Ramos (cell line): ENCODE results near the gene PQBP1.

Experiments
- in situ Hi-C: fragments of 300-500 bp; cut with MboI; formaldehyde crosslinking; loops from one replicate; pipeline ENCODE4 v1.14.3; 2022; ENCODE audit warnings: low sequenced_read_pairs; ENCODE audit not compliant: unreplicated experiment

Gene PQBP1

DNA sequence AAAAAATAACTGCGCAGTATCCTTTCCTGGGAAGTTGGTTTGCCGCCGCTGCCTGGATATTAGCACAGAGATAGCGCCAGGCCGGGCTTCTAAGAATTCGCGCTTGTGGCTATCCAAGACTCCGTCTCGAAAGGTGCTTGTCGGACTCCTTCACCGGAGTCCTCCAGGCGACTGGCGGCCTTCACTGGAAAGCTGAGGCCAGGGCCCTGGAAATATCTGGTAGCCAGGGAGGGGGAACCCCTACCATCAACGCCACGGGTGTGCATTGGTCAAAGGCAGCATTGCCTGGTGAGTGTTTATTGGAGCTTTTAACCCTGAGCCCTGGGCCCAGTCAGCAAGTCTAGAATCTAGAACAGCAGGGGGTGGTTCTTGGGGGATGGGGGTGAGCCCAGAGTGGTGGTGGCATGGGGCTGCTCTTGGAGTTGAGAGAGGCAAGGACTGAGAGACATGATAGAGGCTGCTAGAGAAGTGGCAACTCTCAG is 21.7 kb downstream of the PQBP1 start:
- in situ Hi-C loops, result no loop called here

DNA sequence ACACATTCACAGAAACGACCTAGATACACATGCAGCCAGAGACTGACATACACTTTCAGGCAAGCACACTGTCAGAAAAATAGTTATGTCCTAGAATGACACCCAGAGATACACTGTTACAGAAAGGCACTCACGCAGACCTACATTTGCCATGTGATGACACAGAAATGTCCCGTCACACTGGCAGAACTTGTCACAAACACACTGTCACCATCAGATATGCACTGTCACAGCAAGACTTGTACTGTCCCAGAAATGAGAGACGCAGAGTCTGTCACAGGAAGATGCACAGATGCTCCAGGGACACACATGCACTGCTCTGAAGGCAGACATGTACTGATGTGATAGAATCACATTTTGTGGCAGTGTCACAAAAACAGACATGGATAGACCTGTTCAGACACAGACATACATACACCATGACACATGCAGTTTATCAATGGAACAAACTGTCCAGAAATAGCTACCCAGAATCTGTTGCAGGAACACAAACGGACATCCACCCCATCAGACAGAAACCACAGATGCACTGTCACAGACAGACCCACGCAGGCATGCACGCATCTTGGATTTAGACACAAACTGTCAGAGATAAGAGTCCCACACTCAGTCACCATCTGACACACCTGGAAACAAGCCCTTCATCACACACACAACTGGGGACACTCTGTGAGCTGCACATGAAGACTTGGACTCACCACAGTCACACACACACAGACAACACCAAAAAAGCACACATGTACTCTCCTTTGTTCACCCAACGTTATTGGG is 22.4 kb downstream of the PQBP1 start:
- in situ Hi-C loops, result no loop called here

DNA sequence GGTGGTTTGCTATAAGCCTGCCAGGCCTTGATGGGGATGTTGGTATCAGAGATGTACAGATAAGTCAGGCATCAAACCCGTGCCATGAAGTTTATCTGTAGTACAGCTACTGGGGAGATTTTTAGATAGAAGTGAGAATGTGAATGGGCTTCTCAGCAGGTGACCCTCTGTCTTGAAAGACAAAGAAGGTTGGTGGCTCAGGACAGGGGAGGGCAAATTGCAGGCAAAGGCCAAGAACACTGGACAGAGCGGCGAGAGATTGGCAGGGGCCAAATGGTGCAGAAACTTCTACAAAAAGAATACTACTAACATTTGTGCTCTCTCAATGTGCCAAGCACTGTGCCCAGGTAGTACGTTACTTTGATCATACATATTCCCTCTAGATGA is 23.0 kb downstream of the PQBP1 start:
- in situ Hi-C loops, result no loop called here

DNA sequence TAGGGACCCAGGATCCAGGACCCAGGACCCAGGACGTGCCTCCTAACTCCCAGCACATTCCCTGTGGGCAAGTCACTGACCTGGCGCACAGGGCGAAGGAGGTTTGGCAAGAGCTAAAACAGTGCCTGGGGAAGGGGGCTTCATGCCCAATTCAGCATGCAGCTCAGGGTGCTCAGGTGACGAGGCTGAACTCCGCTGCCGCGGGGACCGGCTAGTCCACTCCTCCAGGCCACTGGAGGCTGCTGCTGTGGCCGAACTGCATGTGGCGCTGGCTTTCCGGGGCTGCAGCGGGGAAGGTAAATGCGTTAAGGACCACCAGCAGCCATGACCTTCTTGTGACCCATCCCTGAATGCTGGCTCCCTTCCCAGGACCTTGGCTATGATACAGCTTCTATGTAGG is 26.0 kb downstream of the PQBP1 start:
- in situ Hi-C loops, result no loop called here

DNA sequence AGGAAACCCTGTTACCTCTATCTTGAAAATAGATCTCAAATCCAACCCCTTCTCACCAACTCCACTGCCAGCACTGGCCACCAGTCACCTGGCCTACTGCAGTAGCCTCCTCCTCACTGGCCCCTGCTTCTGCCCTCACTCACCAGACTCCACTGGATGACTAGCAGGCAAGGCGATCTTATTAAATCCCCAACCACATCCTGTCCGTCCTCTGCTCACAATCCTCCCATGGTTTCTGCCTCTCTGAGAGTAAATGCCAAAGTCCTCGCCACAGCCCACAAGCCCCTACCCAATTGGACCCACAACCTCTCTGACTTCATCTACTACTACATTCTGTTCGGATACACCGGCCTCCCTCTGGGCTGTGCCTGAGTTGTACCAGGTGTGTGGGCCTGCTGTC is 26.5 kb downstream of the PQBP1 start:
- in situ Hi-C loops, result no loop called here

DNA sequence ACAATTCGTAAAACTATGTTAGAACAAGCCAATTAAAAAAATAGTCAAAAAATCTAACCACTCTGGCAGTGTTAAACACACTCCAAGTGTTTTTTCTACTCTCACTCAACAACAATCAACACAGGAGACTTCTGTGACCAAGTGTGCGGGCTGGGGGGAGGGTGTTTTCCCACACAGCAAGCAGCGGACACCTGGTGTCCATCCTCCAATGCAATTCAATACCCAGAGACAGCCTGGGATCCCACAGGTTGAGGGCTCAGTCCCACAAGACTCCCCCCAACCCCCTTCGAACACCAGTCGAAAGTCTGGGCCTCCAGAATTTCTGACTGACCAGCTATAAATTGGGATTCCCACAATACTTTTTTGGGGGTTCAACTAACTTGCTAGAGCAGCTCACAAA is 29.4 kb downstream of the PQBP1 start:
- in situ Hi-C loops, result no loop called here

DNA sequence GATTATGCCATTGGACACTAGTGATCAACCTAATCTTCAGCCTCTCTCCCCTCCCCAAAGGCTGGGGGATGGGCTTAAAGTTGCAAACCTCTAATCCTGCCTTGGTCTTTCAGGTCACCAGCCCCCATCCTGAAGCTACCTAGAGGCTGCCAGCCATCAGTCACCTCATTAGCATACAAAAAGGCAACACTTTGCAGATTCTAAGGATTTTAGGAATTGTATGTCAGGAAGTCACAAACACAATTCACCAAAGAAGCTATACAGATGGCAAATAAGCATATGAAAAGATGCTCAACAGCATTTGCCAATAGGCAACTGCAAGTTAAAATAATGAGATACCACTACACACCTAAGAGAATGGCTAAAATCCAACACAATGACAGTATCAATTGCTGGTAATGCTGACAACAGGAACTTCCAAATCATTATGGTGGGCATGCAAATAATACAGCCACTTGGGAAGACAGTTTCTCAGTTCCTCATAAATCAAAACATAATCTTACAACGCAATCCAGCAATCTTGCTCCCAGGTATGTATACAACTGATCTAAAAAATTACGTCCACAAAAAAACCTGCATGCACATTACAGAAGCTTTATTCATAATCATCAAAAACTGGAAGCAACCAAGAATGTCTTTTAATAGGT is 30.1 kb downstream of the PQBP1 start:
- in situ Hi-C loops, result no loop called here

DNA sequence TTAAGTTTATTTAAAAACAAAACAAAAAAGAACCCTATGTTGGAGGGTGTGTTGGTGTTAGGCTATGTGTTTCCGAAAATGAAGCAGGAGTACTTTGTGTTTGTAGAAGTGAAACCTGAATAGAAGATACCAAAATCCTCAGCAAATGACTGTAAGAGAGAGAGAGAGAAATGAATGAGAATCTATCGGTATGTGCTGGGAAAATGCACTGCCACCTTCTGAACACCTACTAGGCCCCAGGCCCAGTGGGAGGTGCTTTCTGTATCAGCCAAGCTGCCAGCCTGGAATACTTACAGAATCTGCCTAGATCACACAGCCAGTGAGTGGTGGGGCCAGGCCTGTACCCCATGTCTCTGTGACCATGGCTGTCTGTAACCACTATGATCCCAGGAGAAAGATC is 36.0 kb downstream of the PQBP1 start:
- in situ Hi-C loops, result no loop called here

DNA sequence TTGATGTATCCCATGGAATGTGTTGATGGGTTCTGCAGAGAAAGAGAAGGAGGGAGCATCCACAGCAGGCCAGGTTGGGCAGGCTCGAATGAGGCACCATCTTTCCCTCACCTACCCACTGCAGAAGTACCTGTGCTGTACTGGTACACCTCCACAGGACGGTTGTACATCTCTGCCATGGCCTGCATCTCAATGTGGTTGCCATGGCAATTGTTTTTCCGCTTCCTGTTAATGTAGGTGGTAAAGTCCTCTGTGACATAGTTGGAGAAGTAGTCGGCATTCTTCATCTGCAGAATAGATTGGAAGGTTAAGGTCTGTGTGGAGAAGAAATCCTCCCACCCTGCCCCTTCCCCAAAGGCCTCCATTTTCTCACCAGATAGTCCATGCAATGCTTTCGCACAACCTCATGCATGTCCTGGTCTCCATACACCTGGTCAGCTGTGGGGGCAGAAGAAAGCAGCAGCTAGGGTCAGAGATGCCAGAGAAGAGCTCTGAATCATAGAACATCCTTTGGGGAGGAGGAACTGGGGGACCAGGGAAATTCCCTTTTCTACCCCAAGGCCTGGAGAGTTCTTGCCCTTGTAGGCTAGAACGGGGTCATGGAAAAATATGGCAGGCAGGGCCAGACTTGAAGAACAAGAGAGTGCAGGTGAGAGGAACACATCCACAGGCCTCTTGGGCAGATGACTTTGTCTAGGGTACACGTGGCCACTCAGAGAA is 37.0 kb downstream of the PQBP1 start:
- in situ Hi-C loops, result no loop called here

DNA sequence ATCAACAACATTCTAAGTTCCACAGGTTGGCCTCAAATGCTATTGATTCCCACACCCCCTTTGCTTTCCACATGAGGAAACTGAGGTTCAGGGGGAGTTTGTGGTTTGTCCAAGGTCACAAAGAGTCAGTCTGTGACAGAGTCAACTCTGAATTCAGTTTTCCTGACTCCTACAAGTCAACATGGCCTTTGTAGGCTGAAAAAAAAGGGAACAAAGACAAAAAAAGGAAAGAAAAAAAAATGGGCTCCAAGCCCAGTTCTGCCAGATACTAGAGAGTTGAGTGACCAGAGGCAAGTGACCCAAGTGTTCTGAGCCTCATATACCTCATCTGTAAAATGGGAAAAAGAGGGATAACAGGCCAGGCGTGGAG is 37.6 kb downstream of the PQBP1 start:
- in situ Hi-C loops, result no loop called here

DNA sequence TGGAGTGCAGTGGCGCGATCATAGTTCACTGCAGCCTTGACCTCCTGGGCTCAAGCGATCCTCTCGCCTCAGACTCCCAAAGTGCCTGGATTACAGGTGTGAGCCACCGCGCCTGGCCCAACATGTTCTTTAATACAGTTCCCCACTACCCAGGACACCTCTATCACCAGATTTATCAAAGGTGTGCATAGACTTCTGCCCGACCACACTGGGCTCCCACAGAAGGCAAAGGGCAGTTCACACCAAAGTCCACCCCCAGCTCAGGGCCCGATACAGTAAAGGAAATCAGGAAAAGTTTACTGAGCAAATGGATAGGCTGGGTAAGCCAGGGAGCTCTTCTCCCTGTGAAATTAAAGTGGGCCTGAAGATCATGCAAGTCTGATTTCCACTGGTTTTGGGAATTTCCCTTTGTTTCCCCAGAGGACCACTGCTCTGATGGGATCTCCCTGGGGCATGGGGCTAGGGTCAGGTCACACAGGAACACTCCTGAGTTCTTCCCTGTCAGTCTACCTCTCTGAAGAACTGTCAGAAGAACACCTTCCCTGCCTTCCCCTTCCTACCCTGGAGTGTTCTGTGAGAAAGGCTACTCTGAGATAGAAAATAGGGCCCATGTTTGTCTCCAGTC is 38.8 kb downstream of the PQBP1 start:
- in situ Hi-C loops, result no loop called here

DNA sequence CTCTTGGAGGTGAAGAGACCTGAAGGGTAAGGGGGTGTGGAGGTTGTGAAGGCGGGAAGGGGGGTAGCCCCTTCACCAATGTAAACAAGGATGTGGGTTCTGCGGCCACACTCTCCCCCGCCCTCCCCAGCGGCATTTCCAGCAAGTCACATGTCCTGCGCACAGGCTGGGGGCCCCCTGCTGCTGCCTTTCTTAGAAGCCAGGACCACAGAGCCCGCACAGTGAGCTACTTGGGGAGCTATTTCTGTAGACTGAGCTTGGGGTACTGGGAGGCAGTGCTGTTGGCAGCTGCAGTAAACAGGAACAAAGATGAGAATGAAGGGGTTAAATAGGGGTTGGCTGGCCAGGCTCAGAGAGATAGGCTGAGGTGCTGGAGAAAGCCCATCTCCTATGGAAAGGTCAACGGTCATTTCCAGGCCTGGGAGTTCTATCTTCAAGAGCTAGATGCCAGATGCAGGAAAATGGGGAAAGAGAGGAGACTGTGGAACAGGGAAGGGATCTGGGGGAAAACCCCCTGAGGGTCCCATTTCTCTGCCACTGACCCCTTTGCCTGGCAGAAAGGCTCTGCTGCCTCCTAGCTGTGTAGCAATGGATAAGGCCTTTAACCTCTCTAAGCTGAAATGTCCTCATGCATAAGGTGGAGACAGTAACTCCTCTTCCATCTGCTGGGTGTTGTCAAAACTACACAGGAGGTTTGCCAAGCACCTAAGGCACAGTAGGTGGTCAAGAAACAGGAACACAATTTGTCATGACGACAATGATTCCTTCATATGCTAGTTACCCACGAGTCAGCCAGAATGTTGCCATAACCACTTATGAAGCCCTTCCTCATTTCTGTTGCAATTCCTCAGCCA is 39.6 kb downstream of the PQBP1 start:
- in situ Hi-C loops, result no loop called here

DNA sequence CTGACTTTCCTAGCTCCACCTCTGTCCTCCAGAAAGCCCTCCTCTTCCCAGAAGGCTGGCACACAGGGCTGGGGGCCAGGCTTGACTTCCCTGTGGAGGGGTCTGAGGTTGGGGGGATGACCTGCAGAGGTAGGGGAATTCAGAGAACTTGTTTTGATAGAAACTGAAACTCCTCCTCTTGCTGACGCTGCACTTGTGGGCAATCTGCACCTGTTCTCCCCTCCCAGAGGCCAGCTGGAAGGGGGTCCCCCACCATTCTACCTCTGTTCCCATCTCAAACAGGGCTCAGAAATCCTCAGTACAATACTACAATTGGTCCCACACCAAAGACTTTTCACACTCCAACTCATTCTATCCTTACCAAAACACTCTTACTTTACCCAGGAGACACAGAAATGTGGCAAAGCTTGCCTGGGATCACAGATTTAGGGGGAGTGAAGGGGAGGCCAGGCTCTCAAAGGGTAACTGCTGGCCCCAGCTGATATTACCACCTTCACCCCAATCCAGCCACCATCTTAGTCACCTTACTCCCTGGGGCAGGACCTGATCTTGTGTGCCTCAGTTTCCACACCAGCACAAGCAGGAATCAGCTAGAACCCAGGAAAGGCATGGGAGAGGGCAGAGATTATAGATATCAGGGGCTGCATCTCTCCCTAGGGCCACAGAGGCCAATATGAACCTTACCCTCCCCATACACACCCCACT is 41.1 kb downstream of the PQBP1 start:
- in situ Hi-C loops, result no loop called here

DNA sequence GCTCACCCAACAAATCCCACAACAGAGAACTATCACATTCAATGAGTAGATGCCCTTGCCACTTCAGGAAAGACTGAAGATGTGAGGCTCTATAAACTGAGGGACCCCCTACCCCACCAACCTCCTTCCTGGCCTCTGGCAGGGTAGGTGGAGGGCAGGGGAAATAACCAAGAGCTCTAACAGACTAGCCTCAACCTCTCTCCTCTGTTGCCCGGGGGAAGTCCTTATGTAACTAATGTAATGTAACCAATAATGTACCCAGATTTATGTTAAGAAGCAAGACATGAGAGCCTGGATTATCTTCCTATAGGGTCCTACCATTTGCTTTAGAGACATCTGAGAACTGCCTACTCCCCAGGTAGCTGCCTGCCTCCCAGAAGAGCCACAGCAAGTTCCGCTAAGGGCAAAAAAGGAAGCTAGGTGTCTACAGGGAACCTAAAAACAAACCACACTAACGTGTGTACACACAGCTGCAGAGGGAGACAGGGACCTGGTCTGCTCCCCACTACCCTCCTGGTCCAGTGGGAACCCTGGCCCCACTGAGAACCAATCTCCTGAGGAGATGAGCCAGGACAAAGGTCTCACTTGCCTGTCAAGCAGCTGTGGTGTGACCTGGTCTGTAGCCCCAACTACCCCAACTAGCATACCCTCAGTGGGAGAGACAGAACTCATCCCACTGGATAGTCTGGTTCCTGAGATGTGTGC is 41.9 kb downstream of the PQBP1 start:
- in situ Hi-C loops, result no loop called here

DNA sequence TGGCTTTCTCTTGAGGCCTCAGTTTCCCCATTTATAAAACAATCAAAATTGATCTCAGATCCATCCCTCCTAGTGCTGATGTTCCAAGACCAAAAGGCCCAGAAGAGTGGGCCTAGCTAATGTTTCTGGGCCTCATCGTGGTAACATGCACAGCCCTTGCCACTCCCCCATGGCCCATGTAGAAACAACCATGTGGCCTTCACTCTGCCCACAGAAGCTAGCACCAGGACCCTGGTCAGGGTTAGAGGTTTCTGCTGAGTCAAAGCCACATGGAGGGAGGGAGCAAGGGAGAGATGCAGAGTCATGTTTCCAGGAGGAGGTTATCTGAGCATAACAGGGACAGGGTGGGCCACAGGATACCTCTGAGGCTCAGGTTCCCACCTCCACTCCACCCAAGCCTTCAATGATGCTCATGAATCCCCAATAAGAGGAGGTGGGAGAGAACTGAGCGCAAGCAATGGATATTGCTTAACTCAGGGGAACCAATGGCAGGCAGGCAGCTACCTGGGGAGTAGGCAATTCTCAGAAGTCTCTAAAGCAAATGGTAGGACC is 42.8 kb downstream of the PQBP1 start:
- in situ Hi-C loops, result no loop called here

DNA sequence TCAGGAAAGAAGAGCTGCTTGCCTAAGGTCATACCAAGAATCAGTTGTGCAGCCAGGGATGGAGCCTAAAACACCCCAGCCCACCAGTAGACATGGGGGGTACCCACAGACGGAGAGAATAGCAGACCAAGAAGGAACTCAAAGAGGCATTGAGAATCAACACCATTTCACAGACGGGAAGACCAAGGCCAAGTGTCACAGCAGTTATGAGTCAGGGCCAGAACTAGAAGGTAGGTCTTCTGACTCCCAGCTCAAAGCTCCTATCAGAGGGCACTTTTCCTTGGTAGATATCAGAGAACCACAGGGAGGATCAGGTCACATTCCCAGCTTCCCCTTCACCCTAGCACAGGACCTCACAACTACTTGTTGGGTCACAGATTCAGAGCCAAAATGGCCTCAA is 45.2 kb downstream of the PQBP1 start:
- in situ Hi-C loops, result no loop called here

DNA sequence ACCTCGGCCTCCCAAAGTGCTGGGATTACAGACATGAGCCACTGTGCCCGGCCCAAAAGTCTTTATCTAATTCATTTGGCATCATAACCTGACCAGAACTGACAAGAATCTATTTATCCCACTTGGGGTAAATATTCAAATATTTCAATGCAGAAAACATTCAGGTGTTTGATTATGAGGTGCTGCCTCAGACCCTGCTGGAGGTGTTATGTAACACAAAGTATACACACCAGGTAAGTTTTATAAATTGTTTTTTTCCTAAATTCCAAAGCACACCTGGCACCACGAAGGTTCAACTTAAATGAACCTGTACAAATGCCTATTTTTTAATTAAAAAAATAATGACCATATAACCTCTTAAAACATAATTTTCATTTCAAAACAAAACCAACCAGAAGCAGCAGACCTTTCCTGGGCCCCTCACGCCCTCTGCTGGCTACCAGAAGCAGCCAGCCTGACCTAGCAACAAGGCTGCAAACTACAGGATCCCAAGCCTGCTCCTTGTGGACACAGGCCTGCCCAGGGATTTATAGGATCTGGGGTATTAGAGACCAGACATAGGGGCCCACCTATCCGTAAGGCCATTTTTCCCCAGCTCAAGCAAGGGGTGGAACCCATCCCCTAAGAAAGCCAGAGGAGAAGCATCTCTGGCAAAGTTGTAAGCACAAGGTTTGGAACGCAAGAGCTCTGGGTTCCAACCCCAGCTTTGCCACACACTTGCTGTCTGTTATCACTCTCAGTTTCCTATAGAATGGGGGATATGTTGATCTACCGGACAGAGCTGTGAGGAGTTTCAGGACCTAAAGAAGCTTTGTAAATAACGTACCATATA is 48.0 kb downstream of the PQBP1 start:
- in situ Hi-C loops, result loop anchor here (5.0 kb wide), 1 partner anchor 43 kb away; no protein-coding TSS in a partner anchor

DNA sequence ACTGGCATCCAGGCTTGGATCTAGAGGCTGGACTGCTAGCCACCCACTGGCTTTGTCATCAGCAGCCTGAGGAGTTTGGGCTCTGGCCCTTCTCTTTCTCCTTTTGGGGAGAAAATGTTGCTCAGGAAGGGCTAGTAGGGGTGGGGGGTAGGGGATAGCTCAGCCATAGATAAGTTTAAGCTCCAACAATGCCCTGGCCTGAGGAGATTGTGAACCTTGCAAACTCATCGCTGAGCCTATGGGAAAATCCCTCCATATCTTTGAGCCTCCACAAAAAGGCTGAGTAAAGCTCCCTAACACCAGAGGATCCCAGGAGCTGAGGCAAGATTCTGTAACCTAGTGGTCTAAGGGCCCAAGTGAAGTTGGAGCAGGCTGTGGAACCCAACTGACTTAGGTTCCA is 50.9 kb downstream of the PQBP1 start:
- in situ Hi-C loops, result loop anchor here (5.0 kb wide), 1 partner anchor 46 kb away; no protein-coding TSS in a partner anchor
